Dermis blood vessel endothelial cell (primary cell): Measurements from ENCODE around the gene SUPV3L1. TPM values are rescaled to one million over a fixed set of nuclear protein-coding genes. Genes with fewer than 3 reads are reported as not detected.
"Not testable (repeated sequence)": the region's sequence is repeated elsewhere in the genome, so short reads cannot be mapped to it uniquely, and the experiment has no call there.

ENCODE experiments used
- DNase-seq: peaks from one replicate; pipeline ENCODE4 v3.0.0; 2010
- total RNA-seq: library from RNA; depleted of rRNA; stranded (reverse); fragments of >200 nt; gene quantifications from 2 replicates; pipeline ENCODE4 v1.2.3, GENCODE V29; 2014

The SUPV3L1 gene
- total RNA-seq, 1 donor from 2014 or later, result 18.4 TPM

GRCh38 chr10:69232736-69233480 is 52.9 kb downstream of the SUPV3L1 start:
- DNase-seq, result no peak

DNA sequence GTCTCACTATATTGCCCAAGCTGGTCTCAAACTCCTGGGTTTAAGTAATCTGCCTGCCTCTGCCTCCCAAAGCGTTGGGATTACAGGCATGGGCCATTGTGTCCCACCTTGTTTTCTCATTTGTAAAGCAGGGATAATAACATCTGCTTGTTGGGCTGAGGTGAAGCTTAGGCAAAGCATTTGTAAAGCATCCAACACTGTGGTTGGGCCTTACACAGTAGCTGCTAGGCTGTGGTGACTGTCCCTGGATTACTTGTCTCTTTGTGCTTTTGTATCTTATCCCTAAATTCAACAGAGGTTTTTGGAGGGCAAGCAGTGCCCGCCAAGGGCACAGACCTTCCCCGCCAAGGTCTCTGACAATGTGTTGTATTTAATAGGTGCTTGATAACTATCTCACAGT is 54.4 kb downstream of the SUPV3L1 start:
- DNase-seq, result no peak

DNA sequence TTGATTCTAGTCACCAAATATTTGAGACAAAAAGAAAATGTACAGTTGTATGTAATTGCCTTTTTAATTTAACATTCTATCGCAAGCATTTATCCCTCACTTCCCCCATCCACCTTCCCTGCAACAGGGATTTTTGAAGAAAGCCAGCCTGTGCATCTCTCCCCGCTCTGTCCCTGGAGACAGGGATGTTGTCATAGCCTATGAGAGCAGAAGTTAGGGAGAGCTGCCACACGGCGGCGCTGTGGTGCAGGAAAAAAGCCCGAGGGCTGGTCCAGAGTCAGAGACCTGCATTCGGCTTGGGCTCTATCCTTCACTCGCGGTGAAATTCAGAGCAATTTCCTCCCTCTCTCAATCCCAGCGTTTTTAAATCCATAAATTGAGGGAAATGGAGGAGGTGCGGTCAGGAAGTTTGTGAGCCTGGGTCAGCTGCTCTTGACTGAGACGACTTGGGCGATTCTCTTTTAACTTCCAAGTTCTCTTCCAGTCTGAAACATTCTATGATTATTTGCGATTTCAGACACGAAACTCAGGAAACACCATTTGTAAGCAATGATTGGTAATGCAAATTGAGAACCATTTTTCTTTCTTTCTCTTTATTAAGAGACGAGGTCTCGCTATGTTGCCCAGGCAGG is 57.6 kb downstream of the SUPV3L1 start:
- DNase-seq, result peak; percentile 85

- DNase-seq, result no peak
Observed at GRCh38 chr10:69239136-69239535, 59.1 kb downstream of the SUPV3L1 start.

- DNase-seq, result peak; percentile 36
Observed at GRCh38 chr10:69239816-69240434, 59.9 kb downstream of the SUPV3L1 start.

DNA sequence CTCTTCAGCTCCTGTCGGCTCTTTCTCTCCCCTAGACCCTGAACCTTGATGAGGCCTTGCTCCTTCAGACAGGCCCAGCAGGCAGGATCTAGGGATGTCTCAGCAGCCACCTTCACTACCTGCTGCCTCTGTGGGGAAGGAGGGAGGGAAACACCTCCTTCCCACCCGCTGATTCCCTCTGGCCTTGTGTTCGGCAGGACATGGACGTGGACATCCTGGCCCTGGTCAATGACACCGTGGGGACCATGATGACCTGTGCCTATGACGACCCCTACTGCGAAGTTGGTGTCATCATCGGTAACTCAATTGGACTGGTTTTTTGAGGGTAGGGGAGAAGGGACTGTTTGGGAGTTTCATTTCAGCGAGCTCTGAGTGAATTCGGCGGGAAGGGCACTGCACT is 60.4 kb downstream of the SUPV3L1 start:
- no peak for DNase-seq

DNA sequence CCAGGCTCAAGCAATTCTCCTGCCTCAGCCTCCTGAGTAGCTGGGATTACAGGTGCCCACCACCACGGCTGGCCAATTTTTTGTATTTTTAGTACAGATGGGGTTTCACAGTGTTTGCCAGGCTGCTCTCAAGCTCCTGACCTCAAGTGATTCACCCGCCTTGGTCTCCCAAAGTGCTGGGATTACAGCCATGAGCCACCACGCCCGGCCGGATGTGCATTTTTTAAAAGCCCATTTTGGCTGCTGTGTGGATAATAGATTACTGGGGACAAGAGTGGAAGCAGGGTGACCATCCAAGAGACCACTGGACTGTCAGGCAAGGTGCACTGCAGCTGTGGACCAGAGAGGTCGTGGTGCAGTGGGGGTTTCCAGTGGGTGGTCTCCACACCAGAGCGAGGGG is 61.5 kb downstream of the SUPV3L1 start:
- no peak for DNase-seq

DNA sequence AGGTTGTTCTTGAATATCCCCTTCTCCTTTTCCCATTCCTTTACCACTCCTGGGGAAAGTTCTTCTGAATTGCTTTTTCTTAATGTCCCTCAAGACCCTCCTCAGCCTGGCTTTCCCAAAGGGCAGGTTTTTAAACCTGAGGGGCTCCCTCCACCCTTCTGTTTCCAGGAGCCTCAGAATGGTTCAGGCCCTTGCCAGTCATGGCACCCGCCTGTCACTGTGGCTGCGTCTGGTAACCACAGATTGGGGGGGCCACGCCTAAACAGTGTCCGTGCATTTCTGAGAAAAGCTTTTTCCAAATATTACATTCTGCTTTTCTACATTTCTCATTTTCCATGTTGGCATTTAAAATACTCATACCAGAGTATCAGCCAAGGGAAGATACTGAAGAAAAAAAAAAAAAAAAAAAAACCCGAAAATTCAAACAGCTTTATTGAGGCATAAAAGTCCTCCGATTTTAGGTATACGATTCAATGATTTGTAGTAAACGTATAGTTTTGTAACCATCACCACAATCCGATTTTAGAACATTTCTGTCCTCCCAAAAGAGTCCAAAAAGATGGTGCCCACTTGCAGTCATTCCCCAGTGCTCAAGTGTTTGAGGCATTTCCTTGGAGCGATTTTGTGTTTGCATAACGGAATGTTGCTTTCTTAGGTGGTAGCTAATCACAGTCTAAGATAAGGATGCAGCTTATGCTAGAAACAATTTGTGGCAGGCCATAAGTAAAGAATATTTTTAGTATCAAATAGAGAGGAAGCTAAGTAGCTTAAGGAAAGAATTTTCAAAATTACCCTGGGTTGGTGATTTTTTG is 62.2 kb downstream of the SUPV3L1 start:
- DNase-seq, result no peak

- DNase-seq, result no peak
Observed at GRCh38 chr10:69242852-69243212, 62.8 kb downstream of the SUPV3L1 start.

GRCh38 chr10:69243817-69244216 is 63.8 kb downstream of the SUPV3L1 start:
- DNase-seq, result no peak

DNA sequence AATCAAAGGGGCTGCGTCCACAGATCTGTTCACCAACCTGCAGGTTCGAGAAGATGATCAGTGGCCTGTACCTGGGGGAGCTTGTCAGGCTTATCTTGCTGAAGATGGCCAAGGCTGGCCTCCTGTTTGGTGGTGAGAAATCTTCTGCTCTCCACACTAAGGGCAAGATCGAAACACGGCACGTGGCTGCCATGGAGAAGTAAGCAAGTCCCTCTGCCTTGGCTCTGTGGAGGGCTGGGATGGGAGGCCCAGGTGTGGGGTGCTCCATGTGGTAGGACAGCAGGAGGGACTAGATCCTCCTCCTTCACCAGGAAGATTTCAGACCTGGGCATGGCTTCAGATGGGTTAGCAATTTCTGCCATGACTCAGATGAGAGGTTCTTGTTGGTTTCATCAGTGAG is 66.0 kb downstream of the SUPV3L1 start:
- no peak for DNase-seq

- no peak for DNase-seq
Observed at GRCh38 chr10:69246581-69247312, 66.7 kb downstream of the SUPV3L1 start.

- DNase-seq, result no peak
Observed at GRCh38 chr10:69247313-69247710, 67.3 kb downstream of the SUPV3L1 start.

GRCh38 chr10:69248117-69248730 is 68.2 kb downstream of the SUPV3L1 start:
- no peak for DNase-seq

GRCh38 chr10:69250041-69250440 is 70.0 kb downstream of the SUPV3L1 start:
- DNase-seq, result no peak

DNA sequence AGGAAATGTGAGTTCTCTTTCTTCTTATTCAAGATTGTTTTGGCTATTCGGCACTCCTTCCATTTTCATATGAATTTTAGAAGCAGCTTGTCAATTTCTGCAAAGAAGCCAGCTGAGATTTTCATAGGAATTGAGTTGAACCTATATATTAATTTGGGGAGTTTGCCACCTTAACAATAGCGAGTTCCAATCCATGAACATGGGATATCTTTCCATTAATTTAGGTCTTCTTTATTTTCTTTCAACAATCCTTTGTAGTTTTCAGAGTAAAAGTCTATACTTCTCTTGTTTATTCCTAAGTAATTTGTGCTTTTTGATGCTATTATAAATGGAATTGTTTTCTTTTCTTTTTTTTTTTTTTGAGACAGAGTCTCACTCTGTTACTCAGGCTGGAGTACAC is 71.4 kb downstream of the SUPV3L1 start:
- not testable (repeated sequence) for DNase-seq

DNA sequence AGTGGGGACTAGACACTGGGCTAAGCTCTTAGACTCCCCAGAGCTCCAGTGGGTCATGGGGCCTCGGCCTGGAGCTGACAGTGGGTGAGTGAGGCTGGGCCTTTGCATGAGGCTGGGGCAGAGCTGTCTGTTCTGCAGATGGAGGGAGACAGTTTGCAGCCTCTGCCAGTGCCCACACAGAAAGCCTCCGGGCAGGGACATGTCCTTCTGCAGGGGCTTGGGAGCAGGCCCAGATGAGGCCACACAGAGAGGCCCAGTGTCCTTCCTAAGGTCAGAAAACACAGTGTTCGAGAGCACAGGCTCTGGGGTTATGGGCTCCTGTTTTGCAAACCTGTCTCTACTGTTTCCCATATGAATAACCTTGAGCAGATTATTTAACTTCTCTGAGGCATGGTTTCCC is 73.1 kb downstream of the SUPV3L1 start:
- DNase-seq, result no peak

GRCh38 chr10:69254877-69255276 is 74.8 kb downstream of the SUPV3L1 start:
- DNase-seq, result no peak
